ENCODE measurements around the gene SYT7. TPM values are rescaled to one million over a fixed set of nuclear protein-coding genes. Genes with fewer than 3 reads are reported as not detected.

SYT7 gene
- total and polyA plus RNA-seq, 2 of the 4 experiments (the other 2 are of a cell fraction) = under 0.01 to 0.19 TPM

DNA sequence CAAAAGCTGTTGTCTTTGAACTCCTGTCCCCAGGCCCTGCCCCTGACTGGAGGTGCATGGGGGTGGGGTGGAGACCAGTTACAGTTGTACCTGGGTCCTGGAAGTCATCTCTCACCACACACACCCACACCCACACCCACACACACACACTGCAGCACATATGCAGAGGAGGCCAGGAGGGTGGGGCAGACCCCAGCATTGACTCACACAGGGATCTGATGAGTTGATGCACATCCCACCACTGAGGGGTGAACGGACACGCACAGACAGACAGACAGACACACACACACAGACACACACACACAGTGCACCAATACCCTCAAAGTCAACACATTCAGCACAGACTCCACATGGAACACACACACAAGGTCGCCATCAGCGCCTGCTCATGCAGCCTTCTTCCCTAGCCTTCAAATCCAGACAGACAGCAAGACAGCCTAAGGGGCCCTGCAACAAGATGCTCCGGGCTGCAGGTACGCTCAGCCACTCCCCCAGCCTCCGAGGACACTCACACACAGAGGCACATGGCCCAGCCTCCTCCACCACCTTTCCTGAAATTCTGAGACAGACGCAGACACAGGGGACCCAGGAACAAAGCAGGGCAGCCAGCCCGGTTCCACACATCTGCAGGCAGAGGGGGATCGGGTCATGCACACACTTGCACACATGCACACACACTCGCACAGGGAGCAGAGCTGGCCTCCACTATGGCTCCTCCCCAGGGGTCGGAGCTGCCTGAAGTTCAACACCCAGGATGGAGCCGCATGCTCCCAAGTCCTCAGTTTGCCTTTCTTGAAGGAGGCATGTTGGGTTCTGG is 26.5 kb downstream of the SYT7 start (continued):
- TF ChIP-seq FOS (IDR thresholded peaks at IDR 0.05; ENCODE audit: low read depth, low read length) = no peak

DNA sequence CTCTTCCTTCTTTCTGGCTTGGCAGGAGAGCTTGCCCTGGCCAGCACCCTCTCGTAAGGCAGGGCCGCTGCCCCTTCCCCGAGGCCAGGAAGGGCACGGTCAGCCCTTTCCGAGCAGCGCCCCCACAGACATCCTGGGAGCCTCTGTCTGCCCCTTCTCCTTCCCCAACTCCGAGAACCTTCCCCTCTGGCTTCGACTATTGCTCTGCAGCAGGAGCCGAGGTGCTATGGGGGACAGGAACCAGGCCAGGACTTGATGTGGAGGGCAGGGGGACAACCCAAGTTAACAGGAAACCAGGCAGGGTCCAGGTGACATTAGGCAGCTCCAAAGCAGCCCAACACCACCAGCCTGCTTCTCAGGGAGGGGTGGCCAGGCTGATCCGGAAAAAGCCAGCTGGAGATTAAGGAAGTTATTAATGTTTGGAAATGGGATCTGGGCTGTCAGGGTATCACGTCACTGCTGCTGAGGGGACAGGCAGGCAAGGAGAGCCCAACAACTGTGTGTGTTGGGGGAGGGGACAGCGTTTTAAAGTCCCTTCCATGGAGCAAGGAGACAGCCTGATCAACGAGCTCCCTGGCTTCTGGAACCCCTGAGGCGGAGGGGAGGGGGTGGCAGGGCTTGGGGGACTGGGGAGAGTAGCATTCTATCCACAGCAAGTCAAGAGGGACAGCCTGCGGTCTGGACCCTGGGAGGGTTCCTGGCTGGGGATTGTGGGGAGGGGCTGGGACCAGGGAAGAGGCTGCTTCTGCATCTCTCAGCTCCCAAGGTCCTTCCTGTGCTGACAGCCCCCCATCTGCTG is 27.3 kb downstream of the SYT7 start:
- intact Hi-C loops (cut with micrococcal nuclease) (no loop called here), in situ Hi-C loops (cut with MboI; ENCODE audit: low sequenced_read_pairs) (no loop called here), dilution Hi-C loops (cut with HindIII; ENCODE audit: low sequenced_read_pairs, unreplicated experiment) (no loop called here)
- H4K20me1 ChIP-seq (ENCODE audit: insufficient read depth, low read length) = no peaks in the 10 kb centered on the region; the same call in 1 of the 2 replicates
- H2AK5ac ChIP-seq (ENCODE audit: low read depth, low read length) = no peak overlapping the region
- no peak overlapping the region for H3K4ac ChIP-seq (ENCODE audit: low read depth, low read length)
- ATAC-seq (ENCODE audit: low read depth) = no peak; the same call in 1 of the 2 replicates
- POLR2A ChIA-PET (ENCODE audit: unreplicated experiment) = interaction anchor here (0.9 kb wide), 1 partner anchor 14 kb away, joined by 3 read pairs; no protein-coding TSS in a partner anchor
- no peak overlapping the region for H3K27ac ChIP-seq (ENCODE audit: insufficient read depth, low read length)
- H4K5ac ChIP-seq (ENCODE audit: low read depth, low read length) = no peak overlapping the region
- no peak overlapping the region for H3K56ac ChIP-seq (ENCODE audit: extremely low read depth, insufficient read depth, low read length)
- H3K9ac ChIP-seq (ENCODE audit: low read depth, low read length) = no peak overlapping the region
- no peak overlapping the region for H3K4me3 ChIP-seq (ENCODE audit: insufficient read depth, low read depth, low read length)
- H3K27me3 ChIP-seq (ENCODE audit: control insufficient read depth, insufficient read depth, low read length) = peaks cover 59% of the 10 kb centered on the region
- H3K4me2 ChIP-seq (ENCODE audit: low read depth, low read length) = no peak overlapping the region; the same call in 1 of the 2 replicates
- H3K9me3 ChIP-seq (ENCODE audit: control insufficient read depth, insufficient read depth, low read length) = no peaks in the 10 kb centered on the region
- no peak overlapping the region for H3K14ac ChIP-seq (replicated peaks; ENCODE audit: low read depth, low read length)
- H2BK5ac ChIP-seq (ENCODE audit: low read depth, low read length, poor library complexity, severe bottlenecking) = no peak overlapping the region
- H2AK9ac ChIP-seq (replicated peaks; ENCODE audit: low read depth, low read length, poor library complexity) = no peak overlapping the region
- H3K79me1 ChIP-seq (ENCODE audit: low read depth in 1 of 2, low read length in 2 of 2) = no peaks in the 10 kb centered on the region
- no peaks in the 10 kb centered on the region for H3K9me1 ChIP-seq (ENCODE audit: insufficient read depth, low read length)
- TF ChIP-seq RCOR1 (IDR thresholded peaks at IDR 0.05; ENCODE audit: insufficient replicate concordance, low read length) = no peak
- TF ChIP-seq FOS (IDR thresholded peaks at IDR 0.05; ENCODE audit: low read depth, low read length) = no peak
- no peak for TF ChIP-seq RAD21 (IDR thresholded peaks at IDR 0.05; ENCODE audit: low read length)
- TF ChIP-seq POLR2A (IDR thresholded peaks at IDR 0.05; ENCODE audit: low read depth, low read length) = no peak
- TF ChIP-seq, protein P1, sequence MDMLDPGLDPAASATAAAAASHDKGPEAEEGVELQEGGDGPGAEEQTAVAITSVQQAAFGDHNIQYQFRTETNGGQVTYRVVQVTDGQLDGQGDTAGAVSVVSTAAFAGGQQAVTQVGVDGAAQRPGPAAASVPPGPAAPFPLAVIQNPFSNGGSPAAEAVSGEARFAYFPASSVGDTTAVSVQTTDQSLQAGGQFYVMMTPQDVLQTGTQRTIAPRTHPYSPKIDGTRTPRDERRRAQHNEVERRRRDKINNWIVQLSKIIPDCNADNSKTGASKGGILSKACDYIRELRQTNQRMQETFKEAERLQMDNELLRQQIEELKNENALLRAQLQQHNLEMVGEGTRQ (IDR thresholded peaks at IDR 0.05; ENCODE audit: low read depth, low read length) = no peak
- no peak for TF ChIP-seq CEBPB (IDR thresholded peaks at IDR 0.05; ENCODE audit: low read depth, low read length)
- TF ChIP-seq CHD1 (IDR thresholded peaks at IDR 0.05; ENCODE audit: low read depth, low read length) = no peak
- TF ChIP-seq, protein P2, sequence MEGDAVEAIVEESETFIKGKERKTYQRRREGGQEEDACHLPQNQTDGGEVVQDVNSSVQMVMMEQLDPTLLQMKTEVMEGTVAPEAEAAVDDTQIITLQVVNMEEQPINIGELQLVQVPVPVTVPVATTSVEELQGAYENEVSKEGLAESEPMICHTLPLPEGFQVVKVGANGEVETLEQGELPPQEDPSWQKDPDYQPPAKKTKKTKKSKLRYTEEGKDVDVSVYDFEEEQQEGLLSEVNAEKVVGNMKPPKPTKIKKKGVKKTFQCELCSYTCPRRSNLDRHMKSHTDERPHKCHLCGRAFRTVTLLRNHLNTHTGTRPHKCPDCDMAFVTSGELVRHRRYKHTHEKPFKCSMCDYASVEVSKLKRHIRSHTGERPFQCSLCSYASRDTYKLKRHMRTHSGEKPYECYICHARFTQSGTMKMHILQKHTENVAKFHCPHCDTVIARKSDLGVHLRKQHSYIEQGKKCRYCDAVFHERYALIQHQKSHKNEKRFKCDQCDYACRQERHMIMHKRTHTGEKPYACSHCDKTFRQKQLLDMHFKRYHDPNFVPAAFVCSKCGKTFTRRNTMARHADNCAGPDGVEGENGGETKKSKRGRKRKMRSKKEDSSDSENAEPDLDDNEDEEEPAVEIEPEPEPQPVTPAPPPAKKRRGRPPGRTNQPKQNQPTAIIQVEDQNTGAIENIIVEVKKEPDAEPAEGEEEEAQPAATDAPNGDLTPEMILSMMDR (conservative IDR thresholded peaks at IDR 0.05; ENCODE audit: low read depth, low read length) = no peak
- TF ChIP-seq BHLHE40 (IDR thresholded peaks at IDR 0.05; ENCODE audit: low read depth, low read length) = no peak
- TF ChIP-seq RFX5 (IDR thresholded peaks at IDR 0.05; ENCODE audit: low read depth, low read length) = no peak
- no peak for TF ChIP-seq MAZ (IDR thresholded peaks at IDR 0.05; ENCODE audit: borderline replicate concordance, low read depth, low read length)
- no peak for TF ChIP-seq SMC3 (IDR thresholded peaks at IDR 0.05; ENCODE audit: low read depth, low read length)
- TF ChIP-seq MAFK (IDR thresholded peaks at IDR 0.05; ENCODE audit: low read depth, low read length) = no peak
- no peak overlapping the region for H2BK120ac ChIP-seq (ENCODE audit: low read depth, low read length)
- no peak overlapping the region for H2BK15ac ChIP-seq (ENCODE audit: low read depth, low read length)
- no peak overlapping the region for H3K23ac ChIP-seq (ENCODE audit: low read depth, low read length)
- H4K91ac ChIP-seq (ENCODE audit: insufficient read depth, low read depth, low read length) = no peak overlapping the region
- H2BK20ac ChIP-seq (ENCODE audit: low read depth, low read length) = no peak overlapping the region
- no TSS peak for BruUV-seq (replicated peaks)
- no peak overlapping the region for H3K18ac ChIP-seq (ENCODE audit: low read depth, low read length)
- no peak overlapping the region for H2AFZ ChIP-seq (replicated peaks; ENCODE audit: low read length, poor library complexity)
- DNase-seq = no peak
- WGBS, 2 experiments (ENCODE audit: extremely low coverage in 2 of 2, insufficient read length in 1 of 2) = 33% methylated on average over 3 of the region's 15 CpGs; no CpG with 5 or more reads in 1 of the 2 experiments
- no peaks in the 10 kb centered on the region for H3K36me3 ChIP-seq (ENCODE audit: control insufficient read depth, insufficient read depth, low read length)
- CTCF ChIA-PET = no interaction called here
- H3K4me1 ChIP-seq (ENCODE audit: control insufficient read depth, insufficient read depth, low read length) = peaks cover 2% of the 10 kb centered on the region; the same call in 1 of the 2 replicates
- H4K8ac ChIP-seq (ENCODE audit: low read depth in 2 of 2, low read length in 2 of 2) = no peak overlapping the region

Measured in IMR-90 (cell line).